ENCODE measurements around the gene RECQL5. TPM values are rescaled to one million over a fixed set of nuclear protein-coding genes. Genes with fewer than 3 reads are reported as not detected.

The RECQL5 gene
- total and polyA plus RNA-seq, 7 donors, result 5.1 to 30.1 (median 11.1) TPM

- Histone ChIP-seq H3K27me3 (no peaks in the 10 kb centered on the region), H3K27ac (no peak overlapping the region), H3K4me1 (no peaks in the 10 kb centered on the region), H3K4me3 (no peak overlapping the region), H3K36me3 (peaks cover 0 to 63% (median 13%) of the 10 kb centered on the region in 4 donors), H3K9me3 (no peaks in the 10 kb centered on the region)
- TF ChIP-seq POLR2AphosphoS5 (IDR thresholded peaks at IDR 0.05) (no peak), CTCF (IDR thresholded peaks at IDR 0.05) (no peak), EP300 (IDR thresholded peaks at IDR 0.05) (no peak), POLR2A (IDR thresholded peaks at IDR 0.05) (no peak)
- DNase-seq, result peak; percentile 28
- WGBS, 2 donors, result 23 to 66% methylated on average over 2 of the region's 2 CpGs
- intact Hi-C loops (cut with DNase I), result no loop called here
Measured at GRCh38 chr17:75654176-75654575, 12.8 kb downstream of the RECQL5 start.

GRCh38 chr17:75652934-75653549 is 13.9 kb downstream of the RECQL5 start:
- Histone ChIP-seq H3K4me1 (no peaks in the 10 kb centered on the region), H3K9me3 (no peaks in the 10 kb centered on the region), H3K27ac (no peak overlapping the region), H3K27me3 (no peaks in the 10 kb centered on the region), H3K36me3 (peaks cover 0 to 64% (median 13%) of the 10 kb centered on the region in 4 donors), H3K4me3 (no peak overlapping the region)
- 66 to 80% methylated on average over 6 of the region's 6 CpGs for WGBS, 2 donors
- TF ChIP-seq POLR2AphosphoS5 (IDR thresholded peaks at IDR 0.05) (no peak), CTCF (IDR thresholded peaks at IDR 0.05) (peak in 3 of 4 experiments; percentile 32 to 51 (median 32))
- DNase-seq, result peak; percentile 45
- intact Hi-C loops (cut with DNase I), result no loop called here

GRCh38 chr17:75652341-75652740 is 14.6 kb downstream of the RECQL5 start:
- Histone ChIP-seq H3K4me3 (no peak overlapping the region), H3K36me3 (peaks cover 0 to 61% (median 12%) of the 10 kb centered on the region in 4 donors), H3K9me3 (no peaks in the 10 kb centered on the region), H3K27ac (no peak overlapping the region), H3K27me3 (no peaks in the 10 kb centered on the region), H3K4me1 (no peaks in the 10 kb centered on the region)
- intact Hi-C loops (cut with DNase I), result no loop called here
- TF ChIP-seq CTCF (IDR thresholded peaks at IDR 0.05) (no peak), POLR2AphosphoS5 (IDR thresholded peaks at IDR 0.05) (no peak), EP300 (IDR thresholded peaks at IDR 0.05) (no peak), POLR2A (IDR thresholded peaks at IDR 0.05) (no peak)
- 93 to 96% methylated on average over 5 of the region's 5 CpGs for WGBS, 2 donors
- DNase-seq, result peak; percentile 39

GRCh38 chr17:75650874-75651273 is 16.1 kb downstream of the RECQL5 start:
- TF ChIP-seq POLR2AphosphoS5 (IDR thresholded peaks at IDR 0.05) (no peak), POLR2A (IDR thresholded peaks at IDR 0.05) (no peak), CTCF (IDR thresholded peaks at IDR 0.05) (no peak), EP300 (IDR thresholded peaks at IDR 0.05) (no peak)
- 60 to 91% methylated on average over 7 of the region's 7 CpGs for WGBS, 2 donors
- no peak for DNase-seq
- no peak overlapping the region for H3K27ac ChIP-seq
- H3K4me3 ChIP-seq, result no peak overlapping the region
- no peaks in the 10 kb centered on the region for H3K27me3 ChIP-seq
- peaks cover 0 to 53% (median 8%) of the 10 kb centered on the region in 4 donors for H3K36me3 ChIP-seq
- no peaks in the 10 kb centered on the region for H3K9me3 ChIP-seq
- no peaks in the 10 kb centered on the region for H3K4me1 ChIP-seq
- intact Hi-C loops (cut with DNase I), result no loop called here

GRCh38 chr17:75649687-75650086 is 17.3 kb downstream of the RECQL5 start:
- H3K27ac ChIP-seq, result peak overlapping the region in 1 of 4 donors; percentile 22
- H3K36me3 ChIP-seq, result peaks cover 0 to 42% (median 3%) of the 10 kb centered on the region in 4 donors
- no peak overlapping the region for H3K4me3 ChIP-seq
- no peaks in the 10 kb centered on the region for H3K27me3 ChIP-seq
- H3K9me3 ChIP-seq, result no peaks in the 10 kb centered on the region
- peak; percentile 50 for DNase-seq
- no peaks in the 10 kb centered on the region for H3K4me1 ChIP-seq
- no peak for TF ChIP-seq POLR2AphosphoS5 (IDR thresholded peaks at IDR 0.05)
- TF ChIP-seq POLR2A (IDR thresholded peaks at IDR 0.05), result no peak
- no peak for TF ChIP-seq CTCF (IDR thresholded peaks at IDR 0.05)
- no peak for TF ChIP-seq EP300 (IDR thresholded peaks at IDR 0.05)
- 94 to 95% methylated on average over 6 of the region's 6 CpGs for WGBS, 2 donors
- intact Hi-C loops (cut with DNase I), result no loop called here

All from sigmoid colon (tissue), 7 donors.